WTC11 (cell line): ENCODE results near the gene C17orf67. TPM values are rescaled to one million over a fixed set of nuclear protein-coding genes. Genes with fewer than 3 reads are reported as not detected.

Experiments used
- ATAC-seq: fragments of 200-7000 bp; cut with Tn5 transposase; 2 replicates; pipeline ENCODE4 v1.10.0; 2021; ENCODE audit warnings: mild to moderate bottlenecking, moderate library complexity
- CTCF ChIA-PET: fragments of 300-600 bp; sonication (Branson Sonifier 250); formaldehyde crosslinking; loops from one replicate; lab custom pipeline; 2021; ENCODE audit warnings: antibody characterized with exemption; lab: Charles Lee
- POLR2A ChIA-PET: fragments of 350-600 bp; sonication (Branson Sonifier 250); formaldehyde crosslinking; loops from one replicate; lab custom pipeline; 2021; ENCODE audit warnings: antibody characterized with exemption; lab: Charles Lee
- DNase-seq: peaks from one replicate; pipeline ENCODE4 v3.0.0; 2021; ENCODE audit warnings: low spot score
- H3K27ac Mint-ChIP-seq: 2 replicates; pipeline ENCODE4 v1.8.0; 2021; ENCODE audit warnings: mixed read lengths
- H3K27me3 Mint-ChIP-seq: 2 replicates; pipeline ENCODE4 v1.8.0; 2021; ENCODE audit warnings: low read depth, mild to moderate bottlenecking, moderate library complexity, mixed read lengths
- H3K36me3 Mint-ChIP-seq: 2 replicates; pipeline ENCODE4 v1.8.0; 2021; ENCODE audit warnings: mixed read lengths
- H3K4me1 Mint-ChIP-seq: 2 replicates; pipeline ENCODE4 v1.8.0; 2022; ENCODE audit warnings: mixed read lengths
- H3K4me3 Mint-ChIP-seq: 2 replicates; pipeline ENCODE4 v1.8.0; 2021; ENCODE audit warnings: mild to moderate bottlenecking, moderate library complexity, mixed read lengths
- H3K9me3 Mint-ChIP-seq: 2 replicates; pipeline ENCODE4 v1.8.0; 2021; ENCODE audit warnings: mixed read lengths
- CREB1 ChIP-seq: sonication (generic); formaldehyde crosslinking; IDR thresholded peaks from 2 replicates; pipeline ENCODE4 v1.8.0; 2023; ENCODE audit warnings: mild to moderate bottlenecking, missing genetic modification reagents
- ETV6 ChIP-seq: sonication (generic); formaldehyde crosslinking; IDR thresholded peaks from 2 replicates; pipeline ENCODE4 v1.8.1; 2022; ENCODE audit warnings: mild to moderate bottlenecking, missing genetic modification reagents
- FOXP1 ChIP-seq: sonication (generic); formaldehyde crosslinking; IDR thresholded peaks from 2 replicates; pipeline ENCODE4 v1.8.0; 2022; ENCODE audit warnings: missing genetic modification reagents, mild to moderate bottlenecking, moderate library complexity, borderline replicate concordance
- GABPB1 ChIP-seq: sonication (generic); formaldehyde crosslinking; IDR thresholded peaks from 2 replicates; pipeline ENCODE4 v1.8.1; 2023; ENCODE audit warnings: mild to moderate bottlenecking, missing genetic modification reagents
- MXD4 ChIP-seq: fragments of 250-450 bp; sonication (Bioruptor Pico); IDR thresholded peaks from 2 replicates; pipeline ENCODE4 v1.8.0; 2021; ENCODE audit warnings: mild to moderate bottlenecking, moderate library complexity, borderline replicate concordance
- SMAD3 ChIP-seq: sonication (generic); formaldehyde crosslinking; IDR thresholded peaks from 2 replicates; pipeline ENCODE4 v1.8.0; 2022; ENCODE audit warnings: missing genetic modification reagents, mild to moderate bottlenecking, borderline replicate concordance
- SP1 ChIP-seq: sonication (generic); formaldehyde crosslinking; conservative IDR thresholded peaks from 2 replicates; pipeline ENCODE4 v1.8.1; 2022; ENCODE audit warnings: missing genetic modification reagents
- TCF7 ChIP-seq: sonication (generic); formaldehyde crosslinking; IDR thresholded peaks from 2 replicates; pipeline ENCODE4 v1.8.0; 2022; ENCODE audit warnings: mild to moderate bottlenecking, low read depth, missing genetic modification reagents, moderate library complexity
- TEAD4 ChIP-seq: sonication (generic); formaldehyde crosslinking; IDR thresholded peaks from 2 replicates; pipeline ENCODE4 v1.8.0; 2022; ENCODE audit warnings: mild to moderate bottlenecking, missing genetic modification reagents
- ZBTB21 ChIP-seq: sonication (generic); formaldehyde crosslinking; IDR thresholded peaks from 2 replicates; pipeline ENCODE4 v1.8.1; 2023; ENCODE audit warnings: mild to moderate bottlenecking, missing genetic modification reagents, borderline replicate concordance
- ZNF219 ChIP-seq: sonication (generic); formaldehyde crosslinking; IDR thresholded peaks from 2 replicates; pipeline ENCODE4 v1.8.0; 2023; ENCODE audit warnings: missing genetic modification reagents, mild to moderate bottlenecking, borderline replicate concordance
- ZNF232 ChIP-seq: sonication (generic); formaldehyde crosslinking; IDR thresholded peaks from 2 replicates; pipeline ENCODE4 v1.8.0; 2022; ENCODE audit warnings: mild to moderate bottlenecking, missing genetic modification reagents
- ZNF263 ChIP-seq: sonication (generic); formaldehyde crosslinking; IDR thresholded peaks from 2 replicates; pipeline ENCODE4 v1.8.1; 2022; ENCODE audit warnings: low read depth, mild to moderate bottlenecking, moderate library complexity, missing genetic modification reagents
- total RNA-seq: library from RNA; stranded (reverse); gene quantifications from 3 replicates; pipeline ENCODE4 v1.2.3, GENCODE V29; 2021
- TF ChIP-seq, protein P1 (sequence below): fragments of 200-600 bp; IDR thresholded peaks from 2 replicates; pipeline ENCODE4 v1.8.0; 2022; ENCODE audit warnings: antibody characterized with exemption
- TF ChIP-seq, protein P2 (sequence below): sonication (generic); formaldehyde crosslinking; IDR thresholded peaks from 2 replicates; pipeline ENCODE4 v1.8.0; 2022; ENCODE audit warnings: mild to moderate bottlenecking, missing genetic modification reagents
- TF ChIP-seq, protein P3 (sequence below): sonication (generic); formaldehyde crosslinking; IDR thresholded peaks from 2 replicates; pipeline ENCODE4 v1.8.0; 2023; ENCODE audit warnings: missing genetic modification reagents
- TF ChIP-seq, protein P4 (sequence below): sonication (generic); formaldehyde crosslinking; IDR thresholded peaks from 2 replicates; pipeline ENCODE4 v1.8.1; 2022; ENCODE audit warnings: mild to moderate bottlenecking, missing genetic modification reagents, moderate library complexity, borderline replicate concordance
- TF ChIP-seq, protein P5 (sequence below): sonication (generic); formaldehyde crosslinking; IDR thresholded peaks from 2 replicates; pipeline ENCODE4 v1.8.0; 2022; ENCODE audit warnings: mild to moderate bottlenecking, missing genetic modification reagents

The C17orf67 gene
- total RNA-seq, 1 experiment from 2014 or later, result 3.3 TPM

DNA sequence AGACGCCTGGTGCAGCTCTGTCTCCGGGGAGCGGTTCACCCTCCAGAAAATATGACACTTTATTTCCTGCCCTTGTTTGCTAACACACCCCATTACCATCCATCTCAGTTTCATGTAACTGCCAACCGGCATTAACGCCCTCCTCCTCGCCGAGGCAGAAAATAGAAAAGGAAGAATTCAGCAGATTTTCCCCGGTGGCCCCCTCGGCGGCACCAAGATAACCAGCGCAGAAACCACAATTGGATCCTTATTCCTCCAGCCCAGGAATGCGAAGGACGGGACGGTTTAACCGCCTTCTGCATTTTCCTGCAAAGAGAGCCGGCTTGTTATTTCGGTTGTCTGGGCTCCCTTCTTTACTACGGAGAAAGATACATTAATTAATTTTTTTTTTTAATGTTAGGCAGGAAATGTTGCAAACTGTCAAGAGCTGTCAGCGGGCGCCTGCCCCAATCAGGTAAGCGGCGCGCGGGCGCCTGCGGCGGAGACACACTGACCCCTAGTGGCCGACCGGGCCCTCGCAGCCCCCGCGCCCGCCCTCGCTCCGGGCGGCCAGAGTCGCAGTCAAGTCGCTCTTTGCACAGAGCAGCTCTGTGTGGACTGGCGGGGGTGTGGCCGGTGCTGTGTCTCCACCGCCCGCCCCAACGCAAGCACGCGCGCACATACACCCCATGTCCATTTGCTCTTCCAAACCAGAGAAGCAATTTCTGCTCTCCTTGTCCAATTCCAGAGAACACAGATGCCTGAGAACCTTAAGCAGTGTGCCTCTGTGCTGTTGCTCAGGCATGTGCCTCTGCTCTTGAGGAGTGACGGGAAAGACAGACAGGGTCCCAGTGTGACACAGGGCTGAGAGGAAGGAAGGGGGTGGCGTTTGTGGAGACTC is 53.6 kb downstream of the C17orf67 start:
- Mint-ChIP-seq H3K4me3 (peak overlapping the region; percentile 56), H3K4me1 (peaks cover 12% of the 10 kb centered on the region), H3K9me3 (no peaks in the 10 kb centered on the region), H3K27me3 (peaks cover 48% of the 10 kb centered on the region), H3K36me3 (no peaks in the 10 kb centered on the region), H3K27ac (no peak overlapping the region)
- peak; percentile 81 for DNase-seq
- CTCF ChIA-PET, result interaction anchor here (0.6 to 3.1 kb wide), 54 partner anchors 9 to 300 kb away, joined by 3 to 31 read pairs (median 4); partner anchors contain the start of genes C17orf67, DGKE and NOG
- POLR2A ChIA-PET, result no interaction called here
- TF ChIP-seq, protein P1, sequence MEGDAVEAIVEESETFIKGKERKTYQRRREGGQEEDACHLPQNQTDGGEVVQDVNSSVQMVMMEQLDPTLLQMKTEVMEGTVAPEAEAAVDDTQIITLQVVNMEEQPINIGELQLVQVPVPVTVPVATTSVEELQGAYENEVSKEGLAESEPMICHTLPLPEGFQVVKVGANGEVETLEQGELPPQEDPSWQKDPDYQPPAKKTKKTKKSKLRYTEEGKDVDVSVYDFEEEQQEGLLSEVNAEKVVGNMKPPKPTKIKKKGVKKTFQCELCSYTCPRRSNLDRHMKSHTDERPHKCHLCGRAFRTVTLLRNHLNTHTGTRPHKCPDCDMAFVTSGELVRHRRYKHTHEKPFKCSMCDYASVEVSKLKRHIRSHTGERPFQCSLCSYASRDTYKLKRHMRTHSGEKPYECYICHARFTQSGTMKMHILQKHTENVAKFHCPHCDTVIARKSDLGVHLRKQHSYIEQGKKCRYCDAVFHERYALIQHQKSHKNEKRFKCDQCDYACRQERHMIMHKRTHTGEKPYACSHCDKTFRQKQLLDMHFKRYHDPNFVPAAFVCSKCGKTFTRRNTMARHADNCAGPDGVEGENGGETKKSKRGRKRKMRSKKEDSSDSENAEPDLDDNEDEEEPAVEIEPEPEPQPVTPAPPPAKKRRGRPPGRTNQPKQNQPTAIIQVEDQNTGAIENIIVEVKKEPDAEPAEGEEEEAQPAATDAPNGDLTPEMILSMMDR, result peak; percentile 97
- TF ChIP-seq ETV6 (CRISPR knock-in tag) (no peak), GABPB1 (CRISPR knock-in tag) (peak; percentile 44; the same call in 1 of the 2 replicates)
- TF ChIP-seq, protein P2, sequence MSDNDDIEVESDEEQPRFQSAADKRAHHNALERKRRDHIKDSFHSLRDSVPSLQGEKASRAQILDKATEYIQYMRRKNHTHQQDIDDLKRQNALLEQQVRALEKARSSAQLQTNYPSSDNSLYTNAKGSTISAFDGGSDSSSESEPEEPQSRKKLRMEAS (CRISPR knock-in tag), result peak; percentile 53; the same call in 1 of the 2 replicates
- ATAC-seq, result peak; percentile 97

DNA sequence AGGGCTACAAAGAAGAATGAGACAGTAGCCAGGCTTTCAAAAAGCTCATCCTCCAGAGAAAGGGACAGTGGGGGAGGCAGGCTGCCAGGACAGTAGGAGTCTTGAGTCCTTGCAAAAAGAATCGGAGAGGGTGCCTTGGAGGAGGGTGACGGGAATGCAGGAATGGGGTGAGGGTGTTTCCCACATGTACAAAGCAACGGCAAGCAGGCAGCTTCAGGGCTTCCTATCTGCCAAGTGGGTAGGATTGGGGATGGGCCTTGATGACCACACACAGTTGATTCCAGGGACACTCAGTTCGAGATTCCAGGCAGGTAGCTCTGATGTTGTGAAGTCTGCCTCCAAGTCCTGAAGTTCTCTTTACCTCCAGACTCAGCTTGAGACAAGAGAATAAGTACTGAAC is 54.4 kb downstream of the C17orf67 start:
- Mint-ChIP-seq H3K27ac (no peak overlapping the region), H3K27me3 (peaks cover 48% of the 10 kb centered on the region), H3K36me3 (no peaks in the 10 kb centered on the region), H3K9me3 (no peaks in the 10 kb centered on the region), H3K4me1 (peaks cover 12% of the 10 kb centered on the region), H3K4me3 (peak overlapping the region; percentile 52; the same call in 1 of the 2 replicates)
- ChIA-PET POLR2A (no interaction called here), CTCF (interaction anchor here (1.1 to 3.1 kb wide), 24 partner anchors 10 to 282 kb away, joined by 3 to 31 read pairs (median 7); partner anchors contain the start of genes C17orf67, DGKE and NOG)
- ATAC-seq (no peak), DNase-seq (no peak)
- TF ChIP-seq FOXP1 (CRISPR knock-in tag), result no peak
- TF ChIP-seq TEAD4 (CRISPR knock-in tag), result no peak
- TF ChIP-seq, protein P3, sequence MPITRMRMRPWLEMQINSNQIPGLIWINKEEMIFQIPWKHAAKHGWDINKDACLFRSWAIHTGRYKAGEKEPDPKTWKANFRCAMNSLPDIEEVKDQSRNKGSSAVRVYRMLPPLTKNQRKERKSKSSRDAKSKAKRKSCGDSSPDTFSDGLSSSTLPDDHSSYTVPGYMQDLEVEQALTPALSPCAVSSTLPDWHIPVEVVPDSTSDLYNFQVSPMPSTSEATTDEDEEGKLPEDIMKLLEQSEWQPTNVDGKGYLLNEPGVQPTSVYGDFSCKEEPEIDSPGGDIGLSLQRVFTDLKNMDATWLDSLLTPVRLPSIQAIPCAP (CRISPR knock-in tag), result no peak

DNA sequence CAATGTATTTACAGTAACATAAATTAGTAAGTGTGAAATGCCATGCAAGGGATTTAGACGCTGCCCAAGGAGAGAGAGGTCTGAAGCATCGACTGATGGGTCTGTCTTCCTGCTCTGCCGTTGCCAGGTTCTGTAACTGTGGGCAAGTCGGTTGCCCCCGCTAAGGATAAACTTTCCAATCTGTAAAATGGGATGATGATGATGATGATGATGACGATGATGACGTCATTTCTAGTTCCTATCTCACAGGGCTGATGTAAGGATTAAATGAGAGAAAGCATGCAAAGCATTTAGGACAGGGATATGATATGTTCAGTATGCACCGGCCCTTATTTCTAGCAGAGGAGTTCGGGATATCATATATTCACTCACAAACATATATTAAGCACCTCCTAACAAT is 54.8 kb downstream of the C17orf67 start:
- Mint-ChIP-seq H3K9me3 (no peaks in the 10 kb centered on the region), H3K4me1 (peaks cover 12% of the 10 kb centered on the region), H3K4me3 (no peak overlapping the region), H3K36me3 (no peaks in the 10 kb centered on the region)
- CTCF ChIA-PET, result interaction anchor here (1.7 to 3.1 kb wide), 8 partner anchors 13 to 279 kb away, joined by 9 to 31 read pairs (median 22); partner anchors contain the start of gene NOG
- ATAC-seq, result no peak
- TF ChIP-seq TCF7 (CRISPR knock-in tag), result no peak
- no peak for TF ChIP-seq MXD4
- TF ChIP-seq ZNF232 (CRISPR knock-in tag), result no peak
- no peak for TF ChIP-seq ZNF219
- no peak for TF ChIP-seq SMAD3 (CRISPR knock-in tag)
- no peak for TF ChIP-seq ZNF263 (CRISPR knock-in tag)
- no peak for TF ChIP-seq CREB1 (CRISPR knock-in tag)
- TF ChIP-seq, protein P4, sequence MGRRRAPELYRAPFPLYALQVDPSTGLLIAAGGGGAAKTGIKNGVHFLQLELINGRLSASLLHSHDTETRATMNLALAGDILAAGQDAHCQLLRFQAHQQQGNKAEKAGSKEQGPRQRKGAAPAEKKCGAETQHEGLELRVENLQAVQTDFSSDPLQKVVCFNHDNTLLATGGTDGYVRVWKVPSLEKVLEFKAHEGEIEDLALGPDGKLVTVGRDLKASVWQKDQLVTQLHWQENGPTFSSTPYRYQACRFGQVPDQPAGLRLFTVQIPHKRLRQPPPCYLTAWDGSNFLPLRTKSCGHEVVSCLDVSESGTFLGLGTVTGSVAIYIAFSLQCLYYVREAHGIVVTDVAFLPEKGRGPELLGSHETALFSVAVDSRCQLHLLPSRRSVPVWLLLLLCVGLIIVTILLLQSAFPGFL (CRISPR knock-in tag), result no peak
- TF ChIP-seq, protein P5, sequence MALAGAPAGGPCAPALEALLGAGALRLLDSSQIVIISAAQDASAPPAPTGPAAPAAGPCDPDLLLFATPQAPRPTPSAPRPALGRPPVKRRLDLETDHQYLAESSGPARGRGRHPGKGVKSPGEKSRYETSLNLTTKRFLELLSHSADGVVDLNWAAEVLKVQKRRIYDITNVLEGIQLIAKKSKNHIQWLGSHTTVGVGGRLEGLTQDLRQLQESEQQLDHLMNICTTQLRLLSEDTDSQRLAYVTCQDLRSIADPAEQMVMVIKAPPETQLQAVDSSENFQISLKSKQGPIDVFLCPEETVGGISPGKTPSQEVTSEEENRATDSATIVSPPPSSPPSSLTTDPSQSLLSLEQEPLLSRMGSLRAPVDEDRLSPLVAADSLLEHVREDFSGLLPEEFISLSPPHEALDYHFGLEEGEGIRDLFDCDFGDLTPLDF (CRISPR knock-in tag), result no peak
- no peak for TF ChIP-seq SP1 (CRISPR knock-in tag)
- no peak for TF ChIP-seq ZBTB21 (CRISPR knock-in tag)
- TF ChIP-seq, all 79 proteins: peak for 0
- peaks cover 48% of the 10 kb centered on the region for H3K27me3 Mint-ChIP-seq
- no peak overlapping the region for H3K27ac Mint-ChIP-seq
- no peak for DNase-seq
- POLR2A ChIA-PET, result no interaction called here
